Vagina (tissue), 2 donors: ENCODE data around the gene PREPL.

Experiments
- POLR2A ChIP-seq, 2 donors: fragments of 450-650 bp; IDR thresholded peaks; one replicate each; pipeline ENCODE4 v1.6.1; 2017; ENCODE audit warnings: antibody characterized with exemption in 2 of 2, mild to moderate bottlenecking in 2 of 2, moderate library complexity in 2 of 2
- TF ChIP-seq, protein P1 (sequence below), 3 experiments: fragments of 450-650 bp in 2 of 3; fragments of 200-600 bp in 1 of 3; sonication (generic) in 1 of 3; IDR thresholded peaks; one replicate each; pipeline ENCODE4 v1.5.1; 2017 to 2019; ENCODE audit warnings: antibody characterized with exemption in 3 of 3, mild to moderate bottlenecking in 2 of 3, moderate library complexity in 2 of 3

DNA sequence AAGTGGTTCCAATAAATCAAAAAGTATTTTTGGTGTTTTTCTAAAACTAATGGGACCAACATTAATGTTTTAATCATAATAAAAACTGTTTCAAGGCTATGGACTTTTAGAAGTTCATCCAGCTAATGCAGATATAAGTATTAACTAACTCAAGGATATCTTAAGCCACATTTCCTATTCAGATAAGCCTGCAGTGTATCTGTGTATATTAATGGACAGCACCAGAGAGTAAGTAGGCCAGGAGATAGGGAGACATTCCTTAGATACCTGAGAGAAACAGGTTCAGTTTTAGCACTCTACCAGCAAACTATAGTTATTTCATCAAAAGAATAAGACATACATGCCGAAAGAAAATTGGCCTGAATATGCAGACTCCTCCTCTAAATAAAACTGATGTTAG, 27.3 kb downstream of the PREPL start:
- TF ChIP-seq, protein P1, sequence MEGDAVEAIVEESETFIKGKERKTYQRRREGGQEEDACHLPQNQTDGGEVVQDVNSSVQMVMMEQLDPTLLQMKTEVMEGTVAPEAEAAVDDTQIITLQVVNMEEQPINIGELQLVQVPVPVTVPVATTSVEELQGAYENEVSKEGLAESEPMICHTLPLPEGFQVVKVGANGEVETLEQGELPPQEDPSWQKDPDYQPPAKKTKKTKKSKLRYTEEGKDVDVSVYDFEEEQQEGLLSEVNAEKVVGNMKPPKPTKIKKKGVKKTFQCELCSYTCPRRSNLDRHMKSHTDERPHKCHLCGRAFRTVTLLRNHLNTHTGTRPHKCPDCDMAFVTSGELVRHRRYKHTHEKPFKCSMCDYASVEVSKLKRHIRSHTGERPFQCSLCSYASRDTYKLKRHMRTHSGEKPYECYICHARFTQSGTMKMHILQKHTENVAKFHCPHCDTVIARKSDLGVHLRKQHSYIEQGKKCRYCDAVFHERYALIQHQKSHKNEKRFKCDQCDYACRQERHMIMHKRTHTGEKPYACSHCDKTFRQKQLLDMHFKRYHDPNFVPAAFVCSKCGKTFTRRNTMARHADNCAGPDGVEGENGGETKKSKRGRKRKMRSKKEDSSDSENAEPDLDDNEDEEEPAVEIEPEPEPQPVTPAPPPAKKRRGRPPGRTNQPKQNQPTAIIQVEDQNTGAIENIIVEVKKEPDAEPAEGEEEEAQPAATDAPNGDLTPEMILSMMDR (IDR thresholded peaks at IDR 0.05): no peak
- TF ChIP-seq POLR2A (IDR thresholded peaks at IDR 0.05): no peak
